ENCODE measurements around the gene MTO1. TPM values are rescaled to one million over a fixed set of nuclear protein-coding genes. Genes with fewer than 3 reads are reported as not detected.

MTO1 gene
- total RNA-seq, 1 experiment from 2014 or later = 32.4 TPM

GRCh38 chr6:73451223-73452106, 10.1 kb upstream of the MTO1 start (continued):
- peak; percentile 80 for TF ChIP-seq MYBL2 (CRISPR knock-in tag; IDR thresholded peaks at IDR 0.05)
- TF ChIP-seq ESRRA (CRISPR knock-in tag; IDR thresholded peaks at IDR 0.05; ENCODE audit: borderline replicate concordance) = peak; percentile 22; the same call in 1 of the 2 replicates
- peak; percentile 82; the same call in 1 of the 2 replicates for TF ChIP-seq CREM (CRISPR knock-in tag; IDR thresholded peaks at IDR 0.05)
- TF ChIP-seq IRF2 (CRISPR knock-in tag; IDR thresholded peaks at IDR 0.05; ENCODE audit: borderline replicate concordance, low read depth) = peak; percentile 71; the same call in 1 of the 2 replicates
- 0 out of 2 replicates have a peak, but pooled peaks have one; percentile 9 for TF ChIP-seq SMAD4 (CRISPR knock-in tag; IDR thresholded peaks at IDR 0.05)
- peak; percentile 26; the same call in 1 of the 2 replicates for TF ChIP-seq PRDM15 (CRISPR knock-in tag; IDR thresholded peaks at IDR 0.05)
- no peak for TF ChIP-seq ZSCAN18 (CRISPR knock-in tag; IDR thresholded peaks at IDR 0.05)
- TF ChIP-seq TEAD4 (CRISPR knock-in tag; IDR thresholded peaks at IDR 0.05) = 0 out of 2 replicates have a peak, but pooled peaks have one; percentile 6
- no peak for TF ChIP-seq ERG (CRISPR knock-in tag; IDR thresholded peaks at IDR 0.05)
- TF ChIP-seq FOXJ3 (CRISPR knock-in tag; IDR thresholded peaks at IDR 0.05; ENCODE audit: borderline replicate concordance) = no peak
- TF ChIP-seq SMAD3 (CRISPR knock-in tag; IDR thresholded peaks at IDR 0.05; ENCODE audit: borderline replicate concordance) = peak; percentile 90; the same call in 1 of the 2 replicates
- TF ChIP-seq E2F5 (CRISPR knock-in tag; IDR thresholded peaks at IDR 0.05) = peak; percentile 80
- TF ChIP-seq GABPB1 (CRISPR knock-in tag; IDR thresholded peaks at IDR 0.05) = no peak
- TF ChIP-seq E2F1 (CRISPR knock-in tag; IDR thresholded peaks at IDR 0.05) = peak; percentile 90
- TF ChIP-seq ZNF317 (CRISPR knock-in tag; IDR thresholded peaks at IDR 0.05; ENCODE audit: borderline replicate concordance, low read depth) = 0 out of 2 replicates have a peak, but pooled peaks have one; percentile 42
- TF ChIP-seq GRHL2 (CRISPR knock-in tag; IDR thresholded peaks at IDR 0.05; ENCODE audit: insufficient replicate concordance, severe bottlenecking) = no peak
- TF ChIP-seq CDX4 (CRISPR knock-in tag; IDR thresholded peaks at IDR 0.05; ENCODE audit: borderline replicate concordance) = no peak
- TF ChIP-seq FOXP1 (CRISPR knock-in tag; IDR thresholded peaks at IDR 0.05; ENCODE audit: borderline replicate concordance) = peak; percentile 81; the same call in 1 of the 2 replicates
- TF ChIP-seq ETV6 (CRISPR knock-in tag; IDR thresholded peaks at IDR 0.05) = peak; percentile 98
- peak; percentile 96 for TF ChIP-seq TP53 (CRISPR knock-in tag; IDR thresholded peaks at IDR 0.05)
- TF ChIP-seq MXD4 (CRISPR knock-in tag; IDR thresholded peaks at IDR 0.05; ENCODE audit: borderline replicate concordance) = no peak
- no peak for TF ChIP-seq ZMAT4 (CRISPR knock-in tag; IDR thresholded peaks at IDR 0.05)
- TF ChIP-seq STAT6 (CRISPR knock-in tag; conservative IDR thresholded peaks at IDR 0.05; ENCODE audit: low read depth) = no peak
- TF ChIP-seq MAX (CRISPR knock-in tag; IDR thresholded peaks at IDR 0.05) = peak; percentile 99
- 0 out of 2 replicates have a peak, but pooled peaks have one; percentile 26 for TF ChIP-seq NFATC4 (CRISPR knock-in tag; IDR thresholded peaks at IDR 0.05)

Data from WTC11 (cell line).